Fibroblast of skin of right quadriceps (primary cell): ENCODE measurements around the gene CENATAC.
A peak's percentile ranks its signal among the peaks of the same experiment; 100 is the strongest.
"Not testable (repeated sequence)": the region's sequence is repeated elsewhere in the genome, so short reads cannot be mapped to it uniquely, and the experiment has no call there.

Experiments used
- DNase-seq: peaks from one replicate; pipeline ENCODE4 v3.0.0-alpha.2; 2013

Gene CENATAC

GRCh38 chr11:119027561-119028345 is 29.8 kb downstream of the CENATAC start:
- DNase-seq: no peak

- no peak for DNase-seq
Measured at GRCh38 chr11:119028346-119029068, 30.6 kb downstream of the CENATAC start.

DNA sequence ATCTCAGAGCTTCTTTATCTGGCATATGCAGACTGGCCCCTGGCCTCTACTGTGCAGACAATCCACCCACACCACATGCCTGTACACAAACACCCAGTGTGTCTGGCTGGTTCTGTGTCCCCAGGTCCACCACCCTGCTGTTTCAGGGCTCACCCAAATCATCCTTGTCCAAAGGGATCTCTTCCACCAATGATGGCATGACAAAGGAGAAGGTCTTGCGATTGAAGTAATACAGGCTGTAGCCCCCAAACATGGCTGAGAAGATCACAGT is 31.1 kb downstream of the CENATAC start:
- DNase-seq: no peak

DNA sequence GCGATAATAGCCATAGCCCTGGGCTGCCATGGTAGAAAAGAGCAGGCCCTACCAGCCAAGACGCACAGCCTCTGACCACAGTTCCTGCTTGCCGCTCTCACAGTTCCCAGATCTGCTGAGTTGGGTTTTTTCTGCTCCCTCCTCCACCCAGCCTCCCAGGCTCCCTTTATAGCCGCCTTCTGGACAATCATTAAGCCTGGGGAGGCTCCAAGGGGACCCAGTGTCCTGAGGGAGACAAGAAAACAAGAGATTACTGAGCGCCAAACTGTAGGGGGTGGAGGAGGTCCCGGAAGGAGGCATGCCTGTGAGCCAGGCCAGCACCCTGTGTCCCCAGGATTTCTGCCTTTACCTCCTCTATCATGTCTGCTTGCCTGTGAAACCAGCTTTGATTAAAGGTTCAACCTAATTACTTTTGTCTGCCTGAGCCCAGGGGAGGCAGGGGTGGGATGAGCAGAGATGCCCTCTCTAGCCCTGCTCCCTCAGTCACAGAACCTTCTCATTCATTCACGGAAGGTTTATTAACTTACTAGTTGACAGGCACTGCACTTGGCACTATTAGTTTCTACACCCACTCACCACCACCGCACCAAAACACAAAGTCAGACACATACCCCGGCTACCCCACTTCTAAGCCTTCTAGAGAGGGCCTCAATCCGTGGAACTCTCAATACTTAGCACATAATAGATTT is 31.5 kb downstream of the CENATAC start:
- DNase-seq: no peak

DNA sequence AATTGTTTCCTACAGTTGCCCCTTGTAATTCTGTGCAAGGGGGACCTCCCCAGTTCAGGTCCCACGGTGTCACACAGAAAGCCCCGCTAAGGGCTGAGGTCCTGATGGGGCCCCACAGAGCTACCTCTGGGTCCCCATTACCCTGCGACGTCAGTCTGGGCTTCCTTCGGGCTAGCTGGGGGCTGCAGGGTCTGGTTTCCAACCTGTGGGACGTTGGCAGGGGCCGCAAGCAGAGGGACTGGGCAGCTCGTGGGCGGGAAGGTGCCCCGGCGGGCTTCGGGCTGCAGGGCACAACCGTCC is 32.0 kb downstream of the CENATAC start:
- no peak for DNase-seq

GRCh38 chr11:119030329-119031047 is 32.5 kb downstream of the CENATAC start, which contains the start of gene SLC37A4:
TSS of gene SLC37A4 (minus strand) at chr11:119030877.
- DNase-seq: peak; percentile 96

GRCh38 chr11:119031912-119032280 is 34.0 kb downstream of the CENATAC start:
- DNase-seq: no peak

DNA sequence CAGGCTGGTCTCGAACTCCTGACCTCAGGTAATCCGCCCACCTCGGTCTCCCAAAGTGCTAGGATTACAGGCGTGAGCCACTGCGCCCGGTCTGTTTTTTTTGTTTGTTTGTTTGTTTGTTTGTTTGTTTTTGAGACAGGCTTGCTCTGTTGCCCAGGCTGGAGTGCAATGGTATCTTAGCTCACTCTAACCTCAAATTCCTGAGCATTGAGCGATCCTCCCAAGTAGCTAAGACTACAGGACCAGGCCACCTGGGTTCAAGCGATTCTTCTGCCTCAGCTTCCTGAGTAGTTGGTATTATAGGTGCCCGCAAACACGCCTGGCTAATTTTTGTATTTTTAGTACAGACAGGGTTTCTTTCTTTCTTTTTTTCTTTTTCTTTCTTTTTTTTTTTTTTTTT is 35.5 kb downstream of the CENATAC start:
- DNase-seq: not testable (repeated sequence)

DNA sequence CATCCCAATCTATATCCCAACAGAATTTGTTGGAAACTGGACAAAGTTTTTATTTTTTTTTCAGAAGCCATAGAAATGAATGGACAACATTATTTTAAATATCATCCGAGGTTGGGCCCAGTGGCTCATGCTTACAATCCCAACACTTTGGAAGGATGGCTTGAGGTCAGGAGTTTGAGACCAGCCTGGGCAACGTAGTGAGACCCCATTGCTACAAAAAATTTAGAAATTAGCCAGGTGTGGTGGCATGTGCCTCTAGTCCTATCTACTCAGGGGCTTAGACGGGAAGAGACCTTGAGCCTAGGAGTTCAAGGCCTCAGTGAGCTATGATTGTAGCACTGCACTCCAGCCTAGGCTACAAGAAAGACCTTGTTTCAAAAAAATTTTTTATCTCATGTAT is 36.9 kb downstream of the CENATAC start:
- DNase-seq: no peak

GRCh38 chr11:119038884-119039283 is 40.9 kb downstream of the CENATAC start:
- no peak for DNase-seq

- not testable (repeated sequence) for DNase-seq
Measured at GRCh38 chr11:119039471-119039870, 41.5 kb downstream of the CENATAC start.

DNA sequence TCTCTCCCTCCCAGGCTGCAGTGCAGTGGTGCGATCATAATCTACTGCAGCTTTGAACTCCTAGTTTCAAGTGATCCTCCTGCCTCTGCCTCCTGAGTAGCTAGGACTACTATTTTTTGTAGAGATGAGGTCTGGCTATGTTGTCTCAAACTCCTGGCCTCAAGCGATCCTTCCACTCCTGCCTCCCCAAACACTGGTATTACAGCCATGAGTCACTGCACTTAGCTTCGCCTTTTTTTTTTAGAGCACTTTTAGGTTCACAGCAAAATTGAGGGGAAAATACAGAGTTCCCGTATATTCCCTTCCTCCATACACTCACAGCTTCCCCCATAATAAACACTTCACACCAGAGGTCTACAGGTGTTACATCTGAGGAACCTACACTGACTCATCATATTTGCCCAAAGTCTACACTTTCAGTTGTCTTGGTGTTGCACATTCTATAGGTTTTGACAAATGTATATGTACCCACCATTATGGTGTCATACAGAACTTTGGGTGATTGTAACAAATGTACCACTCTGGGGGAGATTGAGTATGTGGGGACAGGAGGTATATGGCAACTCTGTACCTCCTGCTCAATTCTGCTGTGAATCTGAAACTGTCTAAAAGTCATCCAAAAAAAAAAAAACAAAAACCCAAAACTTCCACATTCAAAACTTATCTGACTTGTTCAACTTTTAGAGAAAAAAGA is 44.0 kb downstream of the CENATAC start:
- no peak for DNase-seq

GRCh38 chr11:119042927-119043326 is 45.0 kb downstream of the CENATAC start:
- no peak for DNase-seq

- no peak for DNase-seq
Measured at GRCh38 chr11:119044708-119045107, 46.8 kb downstream of the CENATAC start.

DNA sequence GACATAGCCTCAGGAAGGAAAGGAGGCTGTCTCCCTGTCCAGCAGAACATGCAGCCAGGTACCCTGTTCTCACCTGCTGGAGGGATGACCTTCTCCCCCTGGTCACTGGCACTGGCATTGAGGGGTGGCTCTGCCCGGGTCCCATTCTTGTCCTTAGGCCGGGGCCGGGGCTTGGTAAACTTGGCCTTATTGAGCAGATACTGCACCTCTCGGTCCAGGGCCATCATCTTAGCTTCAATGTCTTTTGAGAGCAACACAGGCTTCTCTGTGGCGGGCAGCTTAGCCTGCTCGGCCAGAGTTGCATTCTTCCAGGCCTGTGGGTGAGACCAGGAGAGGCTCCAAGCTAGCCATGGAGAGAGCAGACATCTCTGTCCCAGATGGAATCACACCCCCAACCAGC is 48.6 kb downstream of the CENATAC start:
- no peak for DNase-seq

DNA sequence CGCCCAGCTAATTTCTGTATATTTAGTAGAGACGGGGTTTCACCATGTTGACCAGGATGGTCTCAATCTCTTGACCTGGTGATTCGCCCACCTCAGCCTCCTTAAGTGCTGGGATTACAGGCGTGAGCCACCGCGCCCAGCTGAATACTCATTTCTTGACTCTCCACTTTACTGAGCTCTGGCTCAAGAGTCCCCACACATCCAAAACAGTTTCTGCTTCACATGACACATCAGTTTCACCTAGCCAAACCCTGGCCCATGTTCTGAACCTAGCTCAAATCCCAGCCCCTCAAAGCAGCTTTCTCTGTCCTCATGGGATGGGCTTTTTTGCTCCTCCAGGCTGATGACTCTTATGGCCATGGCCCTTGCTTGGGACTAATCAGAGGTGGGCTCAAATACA is 49.3 kb downstream of the CENATAC start:
- no peak for DNase-seq

DNA sequence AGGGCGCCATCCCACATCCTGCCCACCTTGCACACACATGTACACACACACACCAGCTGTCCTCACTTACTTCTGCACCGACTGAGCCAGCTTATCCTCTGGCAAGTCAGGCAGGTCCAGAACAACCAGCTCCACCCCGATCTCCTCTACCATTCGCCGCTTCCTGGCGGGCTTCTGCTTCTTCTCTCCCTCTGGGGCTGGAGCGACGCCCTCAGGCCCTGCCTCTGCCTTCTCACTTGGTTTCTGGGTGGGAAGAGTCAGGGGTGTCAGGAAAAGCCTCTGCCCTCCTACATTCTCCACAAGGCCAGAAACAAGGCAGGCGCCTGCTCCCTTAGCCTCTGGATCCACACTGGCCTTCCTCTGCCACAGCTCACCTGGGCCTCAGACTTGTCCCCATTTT is 50.7 kb downstream of the CENATAC start:
- no peak for DNase-seq

DNA sequence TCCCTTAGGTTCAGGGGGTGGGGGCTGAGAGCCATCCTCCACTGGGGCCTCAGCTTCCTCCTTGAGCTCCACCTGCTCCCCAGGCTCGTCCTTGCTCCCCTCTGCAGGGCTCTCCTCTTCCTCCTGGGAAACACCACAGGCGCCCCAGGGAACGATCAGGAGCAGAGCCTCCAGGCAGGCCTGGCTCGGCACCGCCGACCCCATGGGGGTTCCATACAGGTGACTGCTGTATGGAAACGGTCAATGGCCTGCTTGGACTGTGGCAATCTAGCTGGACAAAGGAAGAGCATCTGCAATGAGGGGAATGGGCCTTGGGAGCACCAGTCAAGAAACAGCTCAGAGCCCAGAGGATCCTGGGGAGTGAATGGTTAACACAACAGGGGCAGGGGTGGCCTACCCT is 51.1 kb downstream of the CENATAC start:
- DNase-seq: no peak

DNA sequence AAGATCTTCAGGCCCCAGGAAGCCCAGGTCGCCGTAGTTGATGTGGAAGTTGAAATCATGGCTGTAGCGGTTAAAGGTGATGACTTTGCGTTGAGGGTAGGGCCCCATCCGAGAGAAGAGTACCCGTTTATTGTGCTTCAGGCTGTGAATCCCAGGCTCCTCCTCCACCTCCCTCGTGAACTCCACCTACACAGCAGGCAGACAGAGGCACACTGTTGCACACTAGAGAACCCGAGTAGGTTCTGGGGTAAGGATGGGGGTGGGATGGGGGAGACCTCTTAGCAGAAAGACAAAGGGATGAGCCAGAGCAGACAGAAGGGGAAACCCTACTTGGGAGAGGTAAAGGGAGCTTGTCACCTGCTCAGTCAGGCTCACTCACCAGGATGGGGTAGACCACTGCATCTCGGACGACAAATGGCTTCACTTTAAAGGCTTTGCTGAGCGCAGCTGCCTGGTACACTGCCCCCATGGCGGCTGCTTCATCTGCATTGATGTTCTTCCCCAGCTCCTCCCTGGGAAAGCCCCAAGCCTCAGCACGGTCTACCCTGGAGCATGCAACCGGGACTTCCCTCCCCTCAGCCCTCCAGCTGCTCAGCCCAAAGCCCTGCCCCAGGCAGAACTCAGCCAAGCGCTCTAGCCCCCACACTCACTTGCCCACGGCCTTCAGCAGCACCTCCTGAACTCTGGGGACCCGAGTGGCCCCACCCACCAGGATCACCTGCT is 53.7 kb downstream of the CENATAC start:
- DNase-seq: no peak

DNA sequence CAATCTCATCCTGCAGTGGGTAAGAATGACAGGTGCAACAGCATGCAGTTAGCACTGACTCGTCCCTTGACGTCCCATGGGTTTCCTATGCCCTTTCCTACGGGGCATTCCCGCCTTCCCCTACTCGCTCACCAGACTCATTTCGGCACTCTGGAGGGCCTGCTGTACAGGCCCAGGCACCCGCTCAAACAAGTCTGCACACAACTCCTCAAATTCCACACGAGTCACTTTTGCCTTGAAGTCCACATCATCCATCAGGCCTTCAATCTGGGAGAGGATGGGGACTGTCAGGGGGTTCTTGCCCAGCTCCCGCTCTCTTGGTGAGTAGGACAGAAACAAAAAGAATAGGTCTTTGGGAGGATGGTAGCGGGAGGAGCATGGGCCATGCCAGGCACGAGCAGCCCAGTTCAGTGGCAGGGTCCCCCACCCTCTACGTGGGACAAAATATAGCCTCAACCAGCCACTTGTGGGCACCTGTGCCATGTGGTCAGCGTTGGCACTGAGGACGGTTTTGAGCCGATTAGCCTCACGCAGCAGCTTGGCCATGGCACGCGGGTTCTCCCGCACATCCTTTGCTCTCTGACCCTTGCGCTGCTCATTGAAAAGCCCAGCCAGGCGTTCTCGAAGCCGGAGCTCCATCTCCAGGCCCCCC is 54.4 kb downstream of the CENATAC start:
- DNase-seq: no peak

- no peak for DNase-seq
Measured at GRCh38 chr11:119054418-119054817, 56.5 kb downstream of the CENATAC start.

GRCh38 chr11:119055901-119056300 is 58.0 kb downstream of the CENATAC start:
- no peak for DNase-seq
